Lung microvascular endothelial cell (primary cell): ENCODE measurements around the gene NANS. TPM values are rescaled to one million over a fixed set of nuclear protein-coding genes. Genes with fewer than 3 reads are reported as not detected.
A peak's percentile ranks its signal among the peaks of the same experiment; 100 is the strongest.
"Not testable (repeated sequence)": the region's sequence is repeated elsewhere in the genome, so short reads cannot be mapped to it uniquely, and the experiment has no call there.

Experiments
- DNase-seq, 2 donors: peaks; one replicate each; pipeline versions ENCODE4 v3.0.0 to v3.0.0-alpha.2; 2010; ENCODE audit warnings: low read depth in 2 of 2
- total RNA-seq: library from RNA; depleted of rRNA; stranded (reverse); fragments of >200 nt; gene quantifications from 2 replicates; pipeline ENCODE4 v1.2.1, GENCODE V29; 2014

The NANS gene
- total RNA-seq, 1 donor from 2014 or later: 73.8 TPM

- peak in 1 of 2 donors; percentile 73 for DNase-seq
Observed at GRCh38 chr9:98075332-98075805, 18.8 kb downstream of the NANS start.

- DNase-seq: not testable (repeated sequence)
Observed at GRCh38 chr9:98076514-98076890, 20.0 kb downstream of the NANS start.

DNA sequence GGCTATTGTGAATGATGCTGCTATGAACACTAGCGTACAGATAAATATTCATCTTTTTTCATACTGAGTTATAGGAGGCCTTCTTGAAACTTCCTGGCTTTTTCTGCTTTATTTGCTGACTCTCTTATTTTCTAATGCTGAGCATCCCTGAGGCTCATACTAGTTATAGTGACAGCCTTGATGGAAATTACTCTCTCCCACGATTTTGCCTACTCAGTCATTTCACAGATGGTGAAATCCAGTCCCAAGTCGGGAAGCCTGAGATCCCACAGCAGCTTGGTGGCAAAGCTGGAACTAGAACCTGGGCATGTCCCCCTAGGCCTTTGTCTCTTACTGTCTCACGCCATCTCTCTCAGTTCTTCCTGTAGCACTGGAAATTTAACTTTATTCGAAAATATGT, 22.4 kb downstream of the NANS start:
- DNase-seq: no peak

DNA sequence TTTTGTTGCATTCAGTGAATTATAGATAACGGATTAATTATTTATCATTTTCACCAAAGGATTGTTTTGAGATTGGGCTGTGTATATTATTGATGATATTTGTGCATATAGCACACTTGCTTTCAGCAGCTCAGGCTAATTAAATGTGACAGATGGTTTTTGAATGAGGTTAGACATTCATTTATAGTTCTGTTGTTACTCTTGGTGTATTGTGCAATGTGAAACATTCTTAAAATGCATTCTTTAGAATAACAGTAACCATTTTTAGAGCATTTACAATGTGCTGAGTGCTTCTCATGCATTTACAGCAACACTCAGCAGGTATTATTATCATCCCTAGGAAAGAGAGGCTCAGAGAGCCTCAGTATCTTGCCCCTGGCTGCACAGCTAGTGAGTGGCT, 23.8 kb downstream of the NANS start:
- DNase-seq: no peak

GRCh38 chr9:98080780-98081179, 24.2 kb downstream of the NANS start:
- no peak for DNase-seq

- peak; percentile 20 to 49 for DNase-seq
Observed at GRCh38 chr9:98081477-98082219, 25.1 kb downstream of the NANS start.

GRCh38 chr9:98083061-98083501, 26.5 kb downstream of the NANS start:
- no peak for DNase-seq

GRCh38 chr9:98083566-98084183, 27.1 kb downstream of the NANS start:
- no peak for DNase-seq

GRCh38 chr9:98084396-98084795, 27.9 kb downstream of the NANS start:
- DNase-seq: no peak

- no peak for DNase-seq
Observed at GRCh38 chr9:98085058-98085457, 28.5 kb downstream of the NANS start.

DNA sequence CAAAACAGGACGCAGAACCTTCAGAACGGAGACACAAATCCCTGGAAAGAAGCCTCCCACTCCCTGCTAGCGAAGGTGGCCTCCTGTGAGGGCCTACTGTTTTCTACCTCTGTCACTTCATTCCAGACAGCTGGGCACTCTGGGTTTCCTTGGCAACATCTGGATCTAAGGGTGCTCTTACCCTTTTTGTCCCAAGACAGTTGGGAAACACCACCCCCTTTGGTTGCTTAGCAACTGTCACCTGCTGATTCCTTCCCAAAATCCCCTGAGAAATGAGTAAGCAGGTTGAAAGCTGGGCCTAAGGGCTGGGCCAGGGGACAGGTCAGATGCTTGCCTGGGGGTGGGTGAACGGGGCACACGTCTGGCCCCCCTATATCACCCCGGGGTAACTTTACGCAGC, 29.4 kb downstream of the NANS start:
- DNase-seq: no peak

DNA sequence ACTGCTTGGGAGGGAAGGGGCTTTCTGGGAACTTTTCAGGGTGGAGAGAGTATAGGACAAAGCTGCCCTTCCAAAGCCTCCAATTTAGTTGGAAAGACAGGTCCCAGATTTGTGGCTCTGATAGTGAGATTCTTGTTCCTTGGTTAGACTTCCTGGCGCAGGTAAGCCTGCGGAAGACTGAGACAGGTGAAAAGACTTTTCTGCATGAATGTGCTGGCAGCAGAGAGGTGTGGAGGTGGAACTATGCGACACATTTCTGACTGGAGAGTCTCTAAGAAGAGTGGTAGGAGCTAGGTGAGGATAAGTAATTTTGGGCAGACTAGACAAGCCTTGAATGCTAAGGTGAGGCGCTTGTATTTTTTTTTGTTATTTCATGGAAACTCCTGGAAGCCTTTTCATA, 29.9 kb downstream of the NANS start:
- DNase-seq: no peak

DNA sequence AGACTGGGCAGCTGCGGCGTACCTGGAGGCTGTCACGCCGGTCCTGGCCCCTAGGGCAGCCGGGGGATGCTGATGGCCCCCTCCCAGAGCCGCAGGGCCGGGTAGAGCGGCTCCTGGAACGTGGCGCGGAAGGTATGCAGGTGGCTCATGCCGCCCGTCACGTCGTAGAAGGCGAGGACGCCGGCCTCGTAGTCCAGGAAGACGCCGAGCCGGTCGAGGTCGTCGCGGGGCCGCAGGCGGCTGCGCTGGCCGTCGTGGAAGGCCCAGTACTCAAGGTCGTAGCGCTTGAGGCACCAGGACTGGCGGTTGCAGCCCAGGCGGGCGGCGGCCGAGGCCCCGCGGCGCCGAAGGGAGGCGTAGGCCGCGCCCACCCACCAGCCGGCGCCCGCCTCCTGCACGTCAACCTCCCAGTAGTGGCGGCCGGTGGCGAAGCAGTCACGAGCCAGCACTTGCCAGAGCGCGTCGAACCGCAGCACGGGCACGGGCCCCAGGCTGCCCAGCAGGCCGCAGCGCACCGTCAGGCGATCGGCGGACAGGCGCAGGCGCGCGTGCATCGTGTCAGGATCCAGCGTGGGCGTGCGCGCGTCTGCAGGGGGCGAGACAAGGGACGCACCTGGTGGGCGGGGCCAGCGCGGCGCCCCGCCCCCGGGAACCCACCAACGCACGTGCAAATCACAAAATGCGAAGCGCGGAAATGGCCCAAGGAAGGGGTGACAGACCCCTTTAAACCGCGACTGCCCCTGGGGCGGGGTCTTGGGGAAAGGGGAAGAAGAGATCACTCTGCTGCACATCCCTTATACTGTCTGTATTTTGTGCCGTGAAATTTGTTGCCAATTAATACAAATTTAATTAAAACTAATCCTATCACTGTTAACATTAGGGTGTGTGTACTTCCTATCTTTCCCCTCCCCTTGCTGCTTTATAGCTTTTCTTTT, 31.2 kb downstream of the NANS start:
- peak; percentile 69 to 77 for DNase-seq

DNA sequence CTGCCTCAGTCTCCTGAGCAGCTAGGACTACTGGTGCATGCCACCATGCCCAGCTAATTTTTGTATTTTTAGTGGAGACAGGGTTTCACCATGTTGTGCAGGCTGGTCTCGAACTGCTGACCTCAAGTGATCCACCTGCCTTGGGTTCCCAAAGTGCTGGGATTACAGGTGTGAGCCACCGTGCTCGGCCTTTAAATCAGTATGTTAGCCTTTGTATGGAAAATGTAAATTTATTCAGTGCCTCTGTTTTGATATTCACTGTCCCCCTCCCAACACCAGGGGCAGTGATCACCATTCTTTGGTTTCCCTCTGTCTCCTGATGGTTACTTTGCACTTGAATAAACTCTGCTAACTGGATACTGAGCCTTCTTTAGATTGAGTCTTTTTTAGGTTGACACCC, 34.1 kb downstream of the NANS start:
- DNase-seq: not testable (repeated sequence)

- DNase-seq: no peak
Observed at GRCh38 chr9:98091735-98092612, 35.4 kb downstream of the NANS start.

DNA sequence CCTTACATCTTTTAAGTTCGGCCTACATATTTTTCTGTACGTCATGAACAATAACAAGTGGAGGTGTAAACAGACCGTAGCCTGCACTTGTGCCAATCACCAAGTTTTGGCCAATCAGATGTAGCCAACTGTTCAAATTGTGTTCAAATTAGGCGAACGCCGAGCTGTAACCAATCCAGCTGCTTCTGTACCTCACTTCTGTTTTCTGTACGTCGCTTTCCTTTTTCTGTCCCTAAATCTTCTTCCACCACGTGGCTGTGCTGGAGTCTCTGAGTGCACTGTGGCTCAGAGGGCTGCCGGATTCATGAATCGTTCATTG, 36.0 kb downstream of the NANS start:
- no peak for DNase-seq

DNA sequence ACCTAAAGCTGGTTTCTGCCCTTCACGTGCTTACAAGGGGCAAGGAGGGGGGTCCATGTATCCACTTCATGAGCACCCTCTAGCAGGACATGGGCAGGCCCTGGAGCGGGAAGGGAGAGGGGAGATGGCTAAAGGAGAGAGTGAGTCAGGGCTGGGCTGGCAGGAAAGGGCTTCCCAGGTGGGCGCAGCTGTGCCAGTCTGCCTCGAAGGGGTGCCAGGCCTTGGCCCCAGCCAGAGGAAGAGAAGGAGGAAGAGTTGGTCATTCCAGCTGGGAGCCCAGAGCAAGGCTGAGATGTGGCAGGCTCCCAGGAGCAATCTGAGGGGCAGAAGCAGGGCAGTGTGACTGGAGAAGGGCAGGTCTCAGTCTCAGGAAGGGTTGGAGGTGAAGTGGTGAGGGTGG, 37.8 kb downstream of the NANS start:
- DNase-seq: no peak

- DNase-seq: no peak
Observed at GRCh38 chr9:98094851-98095250, 38.3 kb downstream of the NANS start.

GRCh38 chr9:98095401-98095800, 38.9 kb downstream of the NANS start:
- no peak for DNase-seq

- DNase-seq: no peak
Observed at GRCh38 chr9:98096091-98096490, 39.6 kb downstream of the NANS start.

DNA sequence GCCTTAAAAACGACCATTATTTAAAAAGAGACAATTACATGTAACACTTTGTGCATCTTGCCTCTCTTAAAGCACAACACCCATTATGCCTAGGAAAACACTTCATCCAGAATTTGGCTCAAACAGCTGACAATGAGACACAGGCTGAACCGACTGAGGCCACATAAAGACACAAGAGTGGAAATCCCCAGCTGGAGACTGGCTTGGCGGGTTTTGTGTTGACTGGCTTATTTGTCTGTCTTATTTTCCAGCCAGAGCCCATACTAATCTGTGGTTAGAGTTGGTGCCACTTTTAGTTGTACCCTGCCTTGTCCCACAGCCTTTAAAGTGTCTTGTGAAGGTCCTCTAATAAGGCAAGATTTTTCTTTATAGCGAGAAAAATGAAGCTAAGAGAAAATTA, 41.3 kb downstream of the NANS start:
- no peak for DNase-seq
